22Rv1 (cell line): Measurements from ENCODE around the gene TNFRSF8.

Experiments used
- ZFX ChIP-seq: fragments of 450-650 bp; IDR thresholded peaks from 2 replicates; pipeline ENCODE4 v1.6.1; 2017; ENCODE audit warnings: antibody characterized with exemption, borderline replicate concordance
- TF ChIP-seq, protein P1 (sequence below): fragments of 450-650 bp; IDR thresholded peaks from 2 replicates; pipeline ENCODE4 v1.5.1; 2017; ENCODE audit warnings: mild to moderate bottlenecking

DNA sequence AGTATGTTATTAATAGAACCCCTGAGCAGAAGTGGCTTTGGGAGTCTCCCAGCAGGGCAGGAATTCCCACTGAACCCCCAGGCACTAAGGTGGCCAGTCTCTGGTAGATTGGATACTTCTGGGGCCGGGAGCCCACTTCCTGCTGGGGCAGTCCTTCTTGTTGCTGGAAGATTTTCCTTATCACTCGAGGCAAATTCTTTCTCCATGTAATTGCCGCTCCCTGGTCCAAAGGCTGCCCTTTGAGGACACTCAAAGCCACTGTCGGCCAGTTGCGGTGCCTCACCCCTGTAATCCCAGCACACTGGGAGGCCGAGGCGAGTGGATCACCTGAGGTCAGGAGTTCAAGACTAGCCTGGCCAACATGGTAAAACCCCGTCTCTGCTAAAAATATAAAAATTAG is 81.1 kb downstream of the TNFRSF8 start:
- TF ChIP-seq, protein P1, sequence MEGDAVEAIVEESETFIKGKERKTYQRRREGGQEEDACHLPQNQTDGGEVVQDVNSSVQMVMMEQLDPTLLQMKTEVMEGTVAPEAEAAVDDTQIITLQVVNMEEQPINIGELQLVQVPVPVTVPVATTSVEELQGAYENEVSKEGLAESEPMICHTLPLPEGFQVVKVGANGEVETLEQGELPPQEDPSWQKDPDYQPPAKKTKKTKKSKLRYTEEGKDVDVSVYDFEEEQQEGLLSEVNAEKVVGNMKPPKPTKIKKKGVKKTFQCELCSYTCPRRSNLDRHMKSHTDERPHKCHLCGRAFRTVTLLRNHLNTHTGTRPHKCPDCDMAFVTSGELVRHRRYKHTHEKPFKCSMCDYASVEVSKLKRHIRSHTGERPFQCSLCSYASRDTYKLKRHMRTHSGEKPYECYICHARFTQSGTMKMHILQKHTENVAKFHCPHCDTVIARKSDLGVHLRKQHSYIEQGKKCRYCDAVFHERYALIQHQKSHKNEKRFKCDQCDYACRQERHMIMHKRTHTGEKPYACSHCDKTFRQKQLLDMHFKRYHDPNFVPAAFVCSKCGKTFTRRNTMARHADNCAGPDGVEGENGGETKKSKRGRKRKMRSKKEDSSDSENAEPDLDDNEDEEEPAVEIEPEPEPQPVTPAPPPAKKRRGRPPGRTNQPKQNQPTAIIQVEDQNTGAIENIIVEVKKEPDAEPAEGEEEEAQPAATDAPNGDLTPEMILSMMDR = no peak
- no peak for TF ChIP-seq ZFX
